Astrocyte of the spinal cord (primary cell): ENCODE measurements around the gene GALNT4.

Source experiments
- DNase-seq: peaks from one replicate; pipeline ENCODE4 v3.0.0; 2011; ENCODE audit warnings: low read depth, low spot score
- H3K4me3 ChIP-seq: 2 replicates; pipeline ENCODE4 v1.5.1; 2011; ENCODE audit warnings: low read depth, mild to moderate bottlenecking, low read length, moderate library complexity
- CTCF ChIP-seq: IDR thresholded peaks from 2 replicates; pipeline ENCODE4 v1.5.1; 2012; ENCODE audit warnings: low read depth, mild to moderate bottlenecking, low read length, inconsistent platforms
- in situ Hi-C: cut with HindIII; loops from 2 replicates; pipeline ENCODE4 v1.10.0; 2017; ENCODE audit warnings: low sequenced_read_pairs

Gene GALNT4

DNA sequence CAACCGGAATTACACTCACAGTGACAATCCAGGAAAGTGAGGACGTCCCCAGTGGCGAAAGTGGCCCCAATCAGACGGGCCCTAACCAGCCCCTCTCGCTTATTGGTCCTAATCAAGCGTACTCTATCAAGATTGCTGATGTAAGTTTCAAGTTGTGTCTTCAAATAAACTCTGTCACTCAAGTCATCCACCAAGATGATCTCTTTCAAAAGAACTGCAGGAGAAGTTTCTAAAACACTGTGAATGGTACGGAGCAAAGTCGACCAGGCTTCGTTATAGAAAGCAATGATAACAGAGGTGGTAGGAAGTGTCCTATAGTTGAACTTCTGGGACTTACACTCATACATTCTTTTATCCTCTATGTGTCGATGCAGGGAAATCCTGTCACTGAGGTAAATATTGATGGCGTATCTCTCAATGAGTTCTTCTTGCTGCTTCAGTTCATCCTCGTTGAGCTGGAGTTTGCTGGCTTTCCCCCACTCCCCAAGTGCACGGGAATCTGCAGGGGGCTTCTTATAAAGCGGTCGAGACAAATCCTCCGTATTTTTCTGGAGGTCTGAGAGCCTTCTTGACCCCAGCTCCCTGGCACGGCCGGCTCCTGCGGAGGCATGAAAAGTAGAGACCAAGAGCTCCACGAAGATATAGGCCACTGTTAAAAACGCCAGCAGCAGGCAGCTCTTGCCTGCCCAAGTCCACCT is 604 bp downstream of the GALNT4 start:
- no peak for DNase-seq
- TF ChIP-seq CTCF: no peak
- in situ Hi-C loops: no loop called here
- peak overlapping the region; percentile 93 for H3K4me3 ChIP-seq

DNA sequence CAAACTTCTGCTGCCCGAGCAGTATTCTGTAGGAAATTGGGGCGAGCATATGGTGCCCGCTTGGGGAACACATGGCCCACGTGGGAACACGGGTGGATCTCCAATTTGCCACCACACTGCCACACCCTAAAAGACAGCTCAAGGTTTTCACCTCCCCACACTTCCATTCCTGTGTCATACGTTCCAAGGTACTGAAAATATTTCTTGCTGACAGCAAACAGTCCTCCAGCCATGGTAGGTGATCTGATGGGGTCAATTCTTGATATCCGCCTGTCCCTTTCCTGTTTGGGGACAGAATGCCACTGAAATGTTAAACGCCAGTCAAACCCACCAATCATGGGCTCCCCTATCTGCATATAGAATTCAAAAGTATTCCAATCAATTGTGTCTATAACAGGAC is 1.2 kb downstream of the GALNT4 start:
- no peak for TF ChIP-seq CTCF
- no peak overlapping the region for H3K4me3 ChIP-seq
- DNase-seq: no peak
- in situ Hi-C loops: no loop called here

DNA sequence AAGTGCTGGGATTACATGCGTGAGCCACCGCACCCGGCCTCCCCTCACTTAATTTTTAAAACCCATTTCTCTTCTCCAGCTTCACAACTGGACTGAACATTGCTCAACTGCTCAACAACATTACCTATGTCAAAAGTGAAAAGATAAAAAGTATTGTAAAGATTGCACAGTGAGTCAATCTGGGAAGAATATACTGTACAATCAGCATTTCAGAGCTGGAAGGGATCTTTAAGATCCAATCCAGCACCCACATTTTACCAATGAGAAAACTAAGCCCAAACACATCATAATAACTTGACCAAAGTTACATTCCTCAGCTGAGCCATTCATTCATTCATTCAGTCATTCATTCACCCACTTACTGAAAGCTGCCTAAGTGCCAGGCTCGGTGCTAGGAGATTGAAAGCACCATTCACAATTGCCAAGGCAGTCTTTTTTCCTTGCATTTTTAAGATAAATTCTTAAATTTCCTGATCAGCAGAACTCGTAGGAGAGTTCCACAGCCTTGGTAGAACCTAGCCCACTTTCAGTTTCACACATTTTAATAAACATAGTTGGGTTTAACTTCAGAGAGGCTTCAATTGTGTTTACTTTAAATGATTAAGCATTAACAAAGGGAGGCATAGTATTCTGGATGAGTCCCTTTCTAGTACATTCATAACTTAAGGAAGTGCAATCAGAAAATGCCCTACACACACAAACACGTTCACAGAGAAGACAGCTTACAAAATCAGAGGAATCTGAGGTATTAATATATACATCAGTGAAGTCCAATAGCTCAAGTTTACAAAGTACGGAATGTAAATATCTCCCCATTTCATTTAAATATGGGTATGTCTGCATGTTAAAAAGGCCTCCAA is 3.0 kb downstream of the GALNT4 start:
- DNase-seq: no peak
- no peak for TF ChIP-seq CTCF
- in situ Hi-C loops: no loop called here
- no peak overlapping the region for H3K4me3 ChIP-seq

GRCh38 chr12:89517720-89518119 is 6.9 kb downstream of the GALNT4 start:
- in situ Hi-C loops: no loop called here
- DNase-seq: no peak
- H3K4me3 ChIP-seq: no peak overlapping the region
- TF ChIP-seq CTCF: no peak

GRCh38 chr12:89516633-89517032 is 8.0 kb downstream of the GALNT4 start:
- no peak for TF ChIP-seq CTCF
- no peak for DNase-seq
- no peak overlapping the region for H3K4me3 ChIP-seq
- in situ Hi-C loops: no loop called here

DNA sequence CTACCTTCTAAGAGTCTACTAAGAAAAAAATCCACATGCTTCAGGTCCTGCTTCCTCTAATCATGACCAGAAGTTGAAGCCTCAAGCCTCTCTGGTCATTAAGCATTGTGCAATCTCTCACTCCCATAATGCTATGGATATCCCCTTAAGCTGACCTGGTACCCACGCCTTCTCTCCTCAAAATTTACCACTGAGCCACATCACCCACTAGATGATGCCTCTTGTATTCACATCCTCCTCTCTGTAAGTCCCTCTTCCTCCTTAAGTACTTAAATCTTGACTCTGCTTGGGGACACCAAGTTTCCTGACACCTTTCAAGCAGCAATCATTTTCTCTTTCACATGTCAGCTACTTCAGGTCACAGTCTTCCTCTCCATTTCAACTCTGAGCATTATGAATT is 9.8 kb downstream of the GALNT4 start:
- in situ Hi-C loops: no loop called here
- H3K4me3 ChIP-seq: no peak overlapping the region
- no peak for DNase-seq
- no peak for TF ChIP-seq CTCF
